Ectodermal cell (in vitro differentiated cells): ENCODE measurements around the gene KRTAP12-3.

Experiments used
- H3K27ac ChIP-seq: 2 replicates; pipeline ENCODE4 v1.7.0; 2013; ENCODE audit warnings: mild to moderate bottlenecking, low read depth, low read length; ENCODE audit not compliant: insufficient read depth, poor library complexity, severe bottlenecking
- H3K27me3 ChIP-seq: 2 replicates; pipeline ENCODE4 v1.7.0; 2013; ENCODE audit warnings: mild to moderate bottlenecking, low read length; ENCODE audit not compliant: insufficient read depth, control insufficient read depth, poor library complexity, severe bottlenecking
- H3K36me3 ChIP-seq: one replicate; pipeline ENCODE4 v1.7.0; 2013; ENCODE audit warnings: low read length; ENCODE audit not compliant: control insufficient read depth, insufficient read depth
- H3K4me1 ChIP-seq: one replicate; pipeline ENCODE4 v1.7.0; 2013; ENCODE audit warnings: low read length; ENCODE audit not compliant: control insufficient read depth, insufficient read depth
- H3K4me3 ChIP-seq: 2 replicates; pipeline ENCODE4 v1.7.0; 2013; ENCODE audit warnings: low read depth, low read length, control low read depth; ENCODE audit not compliant: insufficient read depth
- H3K9me3 ChIP-seq: 2 replicates; pipeline ENCODE4 v1.7.0; 2013; ENCODE audit warnings: mild to moderate bottlenecking, low read length, moderate library complexity; ENCODE audit not compliant: control insufficient read depth
- WGBS, 2 experiments: methylation state at CpG; one replicate each; pipeline ENCODE4 v1.1.7; 2013; ENCODE audit warnings: missing lambda C conversion rate in 2 of 2; 5-methylcytosine and 5-hydroxymethylcytosine counted together

KRTAP12-3 gene

DNA sequence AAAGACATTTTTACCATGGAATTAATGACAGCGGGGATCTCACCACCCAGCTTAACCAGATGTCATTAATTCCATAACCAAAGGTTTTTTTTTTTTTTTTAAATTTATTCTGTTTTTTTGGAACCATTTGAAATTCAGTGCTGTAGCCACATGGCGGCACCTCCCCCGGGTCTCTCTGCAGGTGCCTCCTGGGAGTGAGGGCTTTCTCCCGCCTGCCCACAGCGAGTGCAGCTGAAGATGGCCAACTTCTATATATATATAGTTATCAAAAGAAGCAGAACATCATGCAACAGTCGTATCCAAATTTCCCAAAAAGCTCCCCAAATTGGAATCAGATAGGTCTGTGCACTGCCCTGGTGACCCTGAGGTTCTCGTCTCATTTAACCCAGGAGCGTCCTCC, 42.3 kb upstream of the KRTAP12-3 start:
- WGBS, 2 experiments: 82 to 95% methylated on average over 6 of the region's 8 CpGs
- H3K9me3 ChIP-seq: peaks cover 2% of the 10 kb centered on the region
- H3K27me3 ChIP-seq: no peaks in the 10 kb centered on the region

DNA sequence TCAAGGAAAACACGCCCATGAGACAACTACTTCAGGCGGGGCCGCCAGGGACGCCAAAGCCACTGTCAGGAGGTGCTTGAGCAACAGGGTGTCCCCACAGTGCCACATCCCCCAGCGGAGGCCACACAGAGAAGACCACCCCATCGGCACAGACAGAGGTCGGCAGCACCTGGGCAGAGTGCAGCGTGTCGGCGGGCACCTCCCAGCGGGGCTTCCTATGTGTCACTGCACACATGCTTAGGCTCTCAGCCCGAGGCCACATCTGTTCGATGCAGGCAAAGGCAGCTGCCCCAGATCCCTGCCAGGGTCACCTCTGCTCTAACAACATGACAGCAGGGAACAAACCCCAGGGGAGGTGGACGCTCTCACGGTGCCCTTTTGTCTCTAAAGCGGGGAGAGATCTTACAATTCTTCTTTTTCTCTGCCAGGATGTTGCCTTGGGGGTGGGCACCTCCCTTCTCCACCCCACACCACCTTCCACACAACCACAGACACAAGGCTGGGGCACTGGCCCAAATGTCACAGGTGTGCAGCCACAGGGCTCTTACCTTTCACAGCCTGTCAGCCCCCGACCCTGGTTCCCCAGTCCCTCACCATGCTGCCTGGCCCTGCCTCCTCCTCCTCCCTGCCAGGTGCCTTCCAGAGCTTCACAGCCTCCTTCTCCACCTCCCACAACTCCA, 41.7 kb upstream of the KRTAP12-3 start:
- WGBS, 2 experiments: 81 to 82% methylated on average over 17 of the region's 17 CpGs
- no peak overlapping the region for H3K4me3 ChIP-seq

More for the DNA sequence above, 42.3 kb upstream of the KRTAP12-3 start:
- Histone ChIP-seq H3K4me3 (no peak overlapping the region), H3K27ac (no peak overlapping the region), H3K4me1 (no peaks in the 10 kb centered on the region), H3K36me3 (no peaks in the 10 kb centered on the region)

DNA sequence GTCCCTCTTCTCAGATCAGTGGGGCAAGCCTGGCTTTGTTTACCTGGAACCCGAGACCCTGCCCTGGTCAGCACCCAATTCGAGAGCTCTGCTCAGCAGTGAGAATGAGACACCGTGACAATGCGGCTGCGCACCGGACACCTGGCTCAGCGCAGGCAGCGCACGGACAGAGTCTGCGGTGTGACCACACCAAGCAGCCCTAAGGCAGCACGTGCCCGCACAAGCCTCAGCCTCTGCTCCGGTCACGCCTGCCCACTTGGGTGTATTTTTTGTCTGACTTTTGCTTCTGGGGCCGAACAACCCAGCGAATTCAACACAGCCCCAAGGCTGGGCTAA, 41.2 kb upstream of the KRTAP12-3 start:
- Histone ChIP-seq H3K27me3 (no peaks in the 10 kb centered on the region), H3K4me1 (no peaks in the 10 kb centered on the region), H3K9me3 (no peaks in the 10 kb centered on the region), H3K36me3 (no peaks in the 10 kb centered on the region), H3K27ac (no peak overlapping the region), H3K4me3 (no peak overlapping the region)
- 89 to 90% methylated on average over 16 of the region's 16 CpGs for WGBS, 2 experiments

More for the DNA sequence above, 41.7 kb upstream of the KRTAP12-3 start:
- H3K36me3 ChIP-seq: no peaks in the 10 kb centered on the region
- no peak overlapping the region for H3K27ac ChIP-seq
- peaks cover under 1% of the 10 kb centered on the region for H3K9me3 ChIP-seq
- no peaks in the 10 kb centered on the region for H3K27me3 ChIP-seq
- no peaks in the 10 kb centered on the region for H3K4me1 ChIP-seq

DNA sequence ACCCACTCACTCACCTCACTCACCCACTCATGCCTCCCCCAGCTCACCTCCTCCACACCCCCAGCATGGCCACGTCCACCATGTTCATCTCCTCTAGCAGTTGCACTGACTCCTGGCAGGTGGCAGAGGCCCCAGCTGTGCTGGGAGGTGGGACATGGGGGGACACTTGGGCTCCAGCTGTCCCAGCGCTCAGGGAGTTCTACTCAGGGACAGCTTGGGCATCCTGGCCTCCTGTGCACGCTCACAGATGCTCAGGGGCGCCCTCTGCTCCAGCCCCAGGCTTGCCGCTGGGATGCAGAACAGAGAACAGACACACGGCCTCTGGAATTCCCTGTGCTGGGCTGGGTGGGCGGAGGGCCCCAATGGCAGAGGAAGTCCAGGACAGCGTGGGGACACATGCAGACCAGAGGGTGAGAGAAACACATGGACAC, 40.6 kb upstream of the KRTAP12-3 start:
- WGBS, 2 experiments: 69 to 72% methylated on average over 8 of the region's 8 CpGs
- Histone ChIP-seq H3K36me3 (no peaks in the 10 kb centered on the region), H3K4me3 (no peak overlapping the region), H3K27me3 (no peaks in the 10 kb centered on the region), H3K9me3 (no peaks in the 10 kb centered on the region), H3K27ac (no peak overlapping the region), H3K4me1 (no peaks in the 10 kb centered on the region)

DNA sequence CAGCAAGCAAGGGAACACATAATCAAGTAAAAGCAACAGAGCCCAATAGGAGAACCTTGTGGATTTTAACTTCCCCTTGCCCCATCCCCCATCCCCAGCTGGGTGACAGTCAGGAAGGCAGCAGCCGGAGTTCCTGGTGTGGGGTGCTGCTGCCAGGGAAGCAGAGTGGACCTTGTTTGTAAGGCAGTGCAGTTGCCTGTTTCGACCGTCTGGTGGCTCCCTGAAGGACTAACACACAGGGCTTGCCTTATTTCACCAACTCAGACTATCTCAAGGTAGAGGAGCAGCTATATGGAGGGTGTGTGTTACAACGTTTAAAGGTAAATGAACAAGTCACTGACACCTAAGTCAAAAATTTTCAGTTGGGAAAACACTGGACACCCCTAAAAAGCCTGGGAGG, 39.2 kb upstream of the KRTAP12-3 start:
- Histone ChIP-seq H3K36me3 (no peaks in the 10 kb centered on the region), H3K4me3 (no peak overlapping the region), H3K27ac (no peak overlapping the region), H3K4me1 (no peaks in the 10 kb centered on the region), H3K27me3 (no peaks in the 10 kb centered on the region), H3K9me3 (no peaks in the 10 kb centered on the region)
- WGBS, 2 experiments: 83 to 87% methylated on average over 4 of the region's 4 CpGs

DNA sequence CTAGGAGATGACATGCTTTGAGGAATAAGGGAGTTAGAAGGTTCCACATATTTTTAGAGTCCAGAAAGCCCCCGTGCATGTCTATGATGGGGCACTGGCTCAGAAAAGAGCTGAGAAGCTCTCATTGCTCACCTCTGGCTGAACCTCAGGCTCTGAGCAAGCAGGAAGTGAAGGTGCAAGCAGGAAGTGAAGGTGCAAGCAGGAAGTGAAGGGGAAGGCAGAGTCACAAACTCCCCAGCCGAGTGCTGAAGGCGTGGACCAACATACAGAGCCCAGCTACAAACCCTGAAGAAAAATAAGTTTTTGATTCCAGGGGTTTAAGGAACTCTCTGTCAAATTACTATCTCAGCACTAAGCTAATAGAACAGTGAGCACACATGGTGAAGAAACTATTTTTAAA, 38.8 kb upstream of the KRTAP12-3 start:
- 90 to 96% methylated on average over 3 of the region's 3 CpGs for WGBS, 2 experiments
- H3K9me3 ChIP-seq: no peaks in the 10 kb centered on the region
- no peaks in the 10 kb centered on the region for H3K27me3 ChIP-seq
- H3K27ac ChIP-seq: no peak overlapping the region
- H3K36me3 ChIP-seq: no peaks in the 10 kb centered on the region
- H3K4me3 ChIP-seq: no peak overlapping the region
- no peaks in the 10 kb centered on the region for H3K4me1 ChIP-seq

DNA sequence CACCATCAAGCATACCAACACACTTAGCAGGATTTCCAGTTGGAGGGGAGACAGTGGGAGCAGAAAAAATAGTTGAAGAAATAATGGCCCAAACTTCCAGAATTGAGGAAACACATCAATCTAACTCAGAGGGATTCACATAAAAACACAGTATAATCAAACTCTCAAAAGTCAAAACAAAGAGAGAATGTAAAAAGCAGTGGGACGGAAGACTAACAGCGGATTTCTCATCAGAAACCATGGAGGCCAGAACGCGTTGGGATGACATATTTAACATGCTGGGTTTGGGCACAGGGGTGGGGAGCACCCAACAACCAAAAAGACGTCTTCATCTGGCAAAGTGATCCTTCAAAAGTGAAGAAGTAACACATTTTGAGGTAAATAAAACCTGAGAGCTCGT, 37.8 kb upstream of the KRTAP12-3 start:
- H3K9me3 ChIP-seq: no peaks in the 10 kb centered on the region
- 92 to 93% methylated on average over 6 of the region's 6 CpGs for WGBS, 2 experiments
- H3K4me3 ChIP-seq: no peak overlapping the region
- H3K36me3 ChIP-seq: no peaks in the 10 kb centered on the region
- no peaks in the 10 kb centered on the region for H3K4me1 ChIP-seq
- H3K27me3 ChIP-seq: no peaks in the 10 kb centered on the region
- H3K27ac ChIP-seq: no peak overlapping the region

DNA sequence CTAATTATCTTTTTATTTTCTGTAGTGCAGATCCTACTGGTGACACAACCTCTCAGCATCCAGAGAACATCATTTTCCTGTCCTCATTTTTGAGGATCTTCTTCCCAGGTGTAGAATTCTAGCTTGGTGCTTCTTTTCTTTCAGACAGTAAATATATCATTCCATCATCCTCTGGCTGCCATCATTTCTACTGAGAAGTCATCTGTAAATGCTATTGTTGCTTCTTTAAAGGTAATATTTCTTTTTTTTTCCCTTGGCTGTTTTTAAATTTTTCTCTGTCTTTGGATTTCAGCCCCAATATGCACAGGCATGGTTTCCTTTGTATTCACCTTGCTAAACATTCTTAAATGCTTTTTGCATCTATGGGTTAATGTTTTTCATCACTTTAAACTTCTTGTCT, 34.2 kb upstream of the KRTAP12-3 start:
- H3K27ac ChIP-seq: no peak overlapping the region
- peaks cover 8% of the 10 kb centered on the region for H3K4me1 ChIP-seq
- H3K4me3 ChIP-seq: no peak overlapping the region
- no peaks in the 10 kb centered on the region for H3K36me3 ChIP-seq
- no peaks in the 10 kb centered on the region for H3K27me3 ChIP-seq
- no peaks in the 10 kb centered on the region for H3K9me3 ChIP-seq

DNA sequence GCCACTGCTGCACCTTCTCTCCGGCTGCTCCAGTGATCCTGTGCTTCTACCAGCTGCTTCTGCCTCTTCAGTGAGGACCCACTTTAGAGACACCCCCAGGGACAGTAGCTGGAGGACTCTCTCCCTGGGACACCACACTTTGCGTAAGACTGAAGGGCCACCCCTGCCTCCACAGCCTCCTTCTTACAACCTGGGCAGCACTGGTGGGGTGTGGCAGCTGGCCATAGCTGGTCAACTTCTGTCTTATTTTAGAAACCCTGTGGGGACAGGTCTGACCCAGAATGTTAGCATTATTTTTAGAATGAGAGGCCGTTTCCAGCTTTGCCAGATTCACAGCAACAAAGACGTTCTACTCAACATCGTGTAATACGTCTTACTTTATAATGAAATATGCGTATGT, 32.0 kb upstream of the KRTAP12-3 start:
- Histone ChIP-seq H3K4me1 (peaks cover 8% of the 10 kb centered on the region), H3K36me3 (no peaks in the 10 kb centered on the region), H3K27ac (no peak overlapping the region), H3K4me3 (no peak overlapping the region), H3K27me3 (no peaks in the 10 kb centered on the region), H3K9me3 (no peaks in the 10 kb centered on the region)
- WGBS, 2 experiments: 94 to 95% methylated on average over 5 to 7 of the region's 7 CpGs

DNA sequence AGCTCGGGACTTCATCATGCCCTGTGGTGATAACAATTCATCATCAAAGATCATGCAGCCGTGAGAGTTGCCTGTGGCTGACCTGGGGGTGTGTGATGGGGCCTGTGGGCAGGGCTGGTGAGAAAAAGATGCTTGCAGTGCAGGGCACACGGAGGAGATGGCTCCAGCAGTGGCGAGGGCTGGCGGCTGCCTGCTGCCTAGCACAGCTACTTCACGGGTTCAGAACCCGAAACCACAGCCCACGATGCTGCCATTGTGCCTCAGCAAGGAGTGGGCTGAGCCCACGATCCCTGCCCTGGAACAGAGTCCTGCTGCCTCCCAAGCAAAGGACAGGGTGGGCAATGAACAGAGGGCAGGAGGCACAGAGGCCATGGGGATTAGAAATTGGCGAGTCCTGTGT, 31.5 kb upstream of the KRTAP12-3 start:
- WGBS, 2 experiments: 91 to 93% methylated on average over 10 of the region's 10 CpGs
- Histone ChIP-seq H3K4me1 (peaks cover 8% of the 10 kb centered on the region), H3K27ac (no peak overlapping the region), H3K9me3 (no peaks in the 10 kb centered on the region), H3K36me3 (no peaks in the 10 kb centered on the region), H3K4me3 (no peak overlapping the region), H3K27me3 (no peaks in the 10 kb centered on the region)

DNA sequence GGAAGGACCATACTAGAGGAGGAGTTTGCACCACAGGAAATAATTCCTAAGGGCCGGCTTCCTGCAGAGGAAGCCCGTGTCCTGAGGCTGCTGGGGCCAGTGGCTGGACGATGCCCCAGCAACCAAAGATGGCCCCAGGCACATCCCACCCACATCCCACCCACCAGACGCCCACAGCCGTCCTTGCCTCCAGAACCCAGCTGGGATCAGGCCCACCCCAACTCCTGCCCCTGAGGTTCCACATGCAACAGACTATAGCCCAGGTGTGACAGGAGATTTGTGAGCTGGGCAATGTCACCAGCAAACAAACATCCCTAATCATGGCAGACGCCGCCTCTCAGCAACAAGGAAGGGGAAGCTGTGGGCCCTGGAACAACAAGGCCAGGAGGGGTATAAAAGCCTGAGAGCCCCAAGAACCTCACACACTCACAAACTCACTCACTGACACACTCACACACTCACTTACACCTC, 31.0 kb upstream of the KRTAP12-3 start, which contains the start of gene KRTAP10-9:
TSS of gene KRTAP10-9 (plus strand) at position 421 of the 471 bp plus-strand sequence. CDS start 79 bp downstream, outside the sequence.
- no peaks in the 10 kb centered on the region for H3K36me3 ChIP-seq
- H3K9me3 ChIP-seq: no peaks in the 10 kb centered on the region
- WGBS, 2 experiments: 80 to 88% methylated on average over 7 of the region's 7 CpGs
- no peak within 1 kb of the TSS for H3K27ac ChIP-seq
- H3K27me3 ChIP-seq: no peaks in the 10 kb centered on the region
- peaks cover 8% of the 10 kb centered on the region for H3K4me1 ChIP-seq
- no peak within 1 kb of the TSS for H3K4me3 ChIP-seq
